Tibial nerve (tissue), 4 donors: ENCODE data around the gene ABCC4. TPM values are rescaled to one million over a fixed set of nuclear protein-coding genes. Genes with fewer than 3 reads are reported as not detected.
"Not testable (repeated sequence)": the region's sequence is repeated elsewhere in the genome, so short reads cannot be mapped to it uniquely, and the experiment has no call there.

ENCODE experiments used
- DNase-seq, 2 donors: peaks; one replicate each; pipeline ENCODE4 v3.0.0-alpha.2; 2019; ENCODE audit warnings: low spot score in 2 of 2
- H3K27ac ChIP-seq, 4 donors: fragments of 200-600 bp; sonication (generic) in 3 of 4; one replicate each; pipeline ENCODE4 v1.5.1; 2017 to 2019; ENCODE audit warnings: mild to moderate bottlenecking in 1 of 4
- H3K27me3 ChIP-seq, 2 donors: fragments of 200-600 bp; sonication (generic) in 1 of 2; one replicate each; pipeline versions ENCODE4 v1.5.1 to v1.6.0; 2017 to 2019
- H3K36me3 ChIP-seq, 3 donors: fragments of 200-600 bp; sonication (generic); one replicate each; pipeline ENCODE4 v1.5.1; 2018 to 2019
- H3K4me1 ChIP-seq, 4 donors: fragments of 200-600 bp; sonication (generic) in 3 of 4; one replicate each; pipeline ENCODE4 v1.5.1; 2017 to 2019
- H3K4me3 ChIP-seq, 4 donors: fragments of 200-600 bp; sonication (generic) in 3 of 4; one replicate each; pipeline ENCODE4 v1.5.1; 2017 to 2019; ENCODE audit warnings: mild to moderate bottlenecking in 1 of 4, moderate library complexity in 1 of 4
- H3K9me3 ChIP-seq, 4 donors: fragments of 200-600 bp; sonication (generic) in 3 of 4; one replicate each; pipeline ENCODE4 v1.5.1; 2017 to 2019
- EP300 ChIP-seq, 2 donors: sonication (generic); formaldehyde crosslinking; IDR thresholded peaks; one replicate each; pipeline ENCODE4 v1.6.1; 2017; ENCODE audit warnings: antibody characterized with exemption in 2 of 2, mild to moderate bottlenecking in 1 of 2
- POLR2A ChIP-seq, 2 donors: fragments of 450-650 bp; IDR thresholded peaks; one replicate each; pipeline ENCODE4 v1.6.1; 2017; ENCODE audit warnings: antibody characterized with exemption in 2 of 2, mild to moderate bottlenecking in 2 of 2, moderate library complexity in 2 of 2
- WGBS, 2 donors: methylation state at CpG; one replicate each; pipeline ENCODE4 v1.1.5; 2018; 5-methylcytosine and 5-hydroxymethylcytosine counted together
- total RNA-seq, 4 donors: library from RNA; depleted of rRNA; stranded (reverse); fragments of >200 nt; gene quantifications; one replicate each; pipeline ENCODE4 v1.1.0, GENCODE V29; 2016
- TF ChIP-seq, protein P1 (sequence below), 5 experiments: fragments of 200-600 bp in 3 of 5; fragments of 450-650 bp in 2 of 5; sonication (generic) in 3 of 5; IDR thresholded peaks; one replicate each; pipeline ENCODE4 v1.5.1; 2016 to 2019; ENCODE audit warnings: antibody characterized with exemption in 5 of 5, mild to moderate bottlenecking in 3 of 5, moderate library complexity in 2 of 5

ABCC4 gene
- total RNA-seq, 4 donors from 2014 or later = 5.7 to 20.1 (median 9.3) TPM

DNA sequence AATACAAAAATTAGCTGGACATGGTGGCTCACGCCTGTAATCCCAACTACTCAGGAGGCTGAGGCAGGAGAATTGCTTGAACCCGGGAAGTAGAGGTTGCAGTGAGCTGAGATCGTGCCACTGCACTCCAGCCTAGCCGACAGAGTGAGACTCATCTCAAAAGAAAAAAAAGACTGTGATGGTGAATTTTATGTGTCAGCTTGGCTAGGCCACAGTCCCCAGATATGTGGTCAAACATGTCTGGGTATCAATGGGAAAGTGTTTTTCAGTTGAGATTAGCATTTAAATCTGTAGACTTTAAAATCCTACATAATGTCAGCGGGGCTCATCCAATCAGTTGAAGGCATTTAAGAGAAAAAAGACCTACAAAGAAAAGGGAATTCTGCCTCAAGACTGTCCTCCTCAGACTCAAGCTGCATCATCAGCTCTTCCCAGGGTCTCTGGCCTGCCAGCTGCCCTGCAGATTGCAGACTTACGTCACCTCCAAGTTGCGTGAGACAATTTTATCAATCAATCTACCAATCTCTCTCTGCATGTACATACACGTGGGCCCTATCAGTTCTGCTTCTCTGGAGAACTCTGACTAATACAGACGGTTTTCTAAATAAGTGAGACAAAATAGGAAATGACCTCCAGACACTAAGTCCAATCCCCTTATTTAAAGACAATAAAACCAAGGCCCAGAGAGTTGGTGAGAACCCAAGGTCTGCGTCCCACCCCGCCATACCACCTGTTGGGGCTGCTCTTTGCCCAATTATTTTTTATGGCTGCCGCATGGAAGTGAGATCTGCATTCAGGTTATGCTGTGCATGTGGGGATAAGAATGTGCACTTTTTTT lies 99.2 kb downstream of the ABCC4 start:
- Histone ChIP-seq H3K4me1 (no peaks in the 10 kb centered on the region), H3K27me3 (no peaks in the 10 kb centered on the region), H3K36me3 (no peaks in the 10 kb centered on the region), H3K4me3 (no peak overlapping the region), H3K27ac (no peak overlapping the region), H3K9me3 (no peaks in the 10 kb centered on the region)
- 86 to 87% methylated on average over 12 of the region's 12 CpGs for WGBS, 2 donors
- no peak for DNase-seq
- TF ChIP-seq, protein P1, sequence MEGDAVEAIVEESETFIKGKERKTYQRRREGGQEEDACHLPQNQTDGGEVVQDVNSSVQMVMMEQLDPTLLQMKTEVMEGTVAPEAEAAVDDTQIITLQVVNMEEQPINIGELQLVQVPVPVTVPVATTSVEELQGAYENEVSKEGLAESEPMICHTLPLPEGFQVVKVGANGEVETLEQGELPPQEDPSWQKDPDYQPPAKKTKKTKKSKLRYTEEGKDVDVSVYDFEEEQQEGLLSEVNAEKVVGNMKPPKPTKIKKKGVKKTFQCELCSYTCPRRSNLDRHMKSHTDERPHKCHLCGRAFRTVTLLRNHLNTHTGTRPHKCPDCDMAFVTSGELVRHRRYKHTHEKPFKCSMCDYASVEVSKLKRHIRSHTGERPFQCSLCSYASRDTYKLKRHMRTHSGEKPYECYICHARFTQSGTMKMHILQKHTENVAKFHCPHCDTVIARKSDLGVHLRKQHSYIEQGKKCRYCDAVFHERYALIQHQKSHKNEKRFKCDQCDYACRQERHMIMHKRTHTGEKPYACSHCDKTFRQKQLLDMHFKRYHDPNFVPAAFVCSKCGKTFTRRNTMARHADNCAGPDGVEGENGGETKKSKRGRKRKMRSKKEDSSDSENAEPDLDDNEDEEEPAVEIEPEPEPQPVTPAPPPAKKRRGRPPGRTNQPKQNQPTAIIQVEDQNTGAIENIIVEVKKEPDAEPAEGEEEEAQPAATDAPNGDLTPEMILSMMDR (IDR thresholded peaks at IDR 0.05) = no peak
- TF ChIP-seq EP300 (IDR thresholded peaks at IDR 0.05) = no peak
- no peak for TF ChIP-seq POLR2A (IDR thresholded peaks at IDR 0.05)

DNA sequence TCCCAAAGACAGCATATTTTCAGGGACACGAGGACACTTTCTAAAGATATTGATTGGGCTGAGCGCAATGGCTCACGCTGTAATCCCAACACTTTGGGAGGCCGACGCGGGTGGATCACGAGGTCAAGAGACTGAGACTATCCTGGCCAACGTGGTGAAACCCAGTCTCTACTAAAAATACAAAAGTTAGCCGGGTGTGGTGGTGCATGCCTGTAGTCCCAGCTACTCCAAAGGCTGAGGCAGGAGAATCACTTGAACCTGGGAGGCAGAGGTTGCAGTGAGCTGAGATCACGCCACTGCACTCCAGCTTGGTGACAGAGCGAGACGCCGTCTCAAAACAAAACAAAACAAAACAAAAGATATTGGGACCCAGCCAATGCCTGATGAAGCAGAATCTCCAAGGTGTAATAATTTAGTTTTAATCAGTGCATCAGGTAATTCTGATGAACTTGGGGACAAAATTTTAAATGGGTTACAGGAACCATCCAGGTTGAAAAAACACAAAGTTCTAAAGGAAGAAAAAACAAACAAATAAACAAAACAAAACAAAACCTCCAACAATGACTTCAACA lies 100.8 kb downstream of the ABCC4 start:
- not testable (repeated sequence) for H3K4me1 ChIP-seq, DNase-seq, H3K27me3 ChIP-seq, H3K36me3 ChIP-seq, H3K9me3 ChIP-seq, H3K4me3 ChIP-seq, H3K27ac ChIP-seq
- WGBS, 2 donors = 92 to 93% methylated on average over 13 of the region's 13 CpGs

DNA sequence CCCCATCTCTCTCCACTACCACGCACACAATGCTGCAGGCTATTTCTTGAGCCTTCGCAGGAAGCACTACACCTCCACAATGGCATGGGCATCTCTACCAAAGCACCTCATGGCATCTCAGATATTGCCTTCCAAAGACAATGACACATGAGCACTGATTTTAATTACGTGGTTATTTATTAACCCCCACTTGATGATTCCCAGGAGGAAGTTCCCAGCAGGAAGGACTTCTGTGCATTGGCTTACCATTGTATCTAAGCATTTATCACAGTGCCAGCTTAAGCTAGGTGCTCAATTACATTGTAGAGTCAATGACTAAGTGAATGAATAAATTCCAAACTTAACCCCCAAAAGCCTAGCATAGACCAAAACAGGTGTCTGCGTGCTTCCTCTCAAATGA lies 101.4 kb downstream of the ABCC4 start:
- TF ChIP-seq POLR2A (IDR thresholded peaks at IDR 0.05) (no peak), EP300 (IDR thresholded peaks at IDR 0.05) (no peak)
- TF ChIP-seq, protein P1 (IDR thresholded peaks at IDR 0.05) = no peak
- no peak for DNase-seq
- 85 to 88% methylated on average over 4 of the region's 4 CpGs for WGBS, 2 donors
- no peaks in the 10 kb centered on the region for H3K9me3 ChIP-seq
- H3K4me1 ChIP-seq = no peaks in the 10 kb centered on the region
- no peak overlapping the region for H3K27ac ChIP-seq
- no peaks in the 10 kb centered on the region for H3K36me3 ChIP-seq
- no peaks in the 10 kb centered on the region for H3K27me3 ChIP-seq
- no peak overlapping the region for H3K4me3 ChIP-seq

DNA sequence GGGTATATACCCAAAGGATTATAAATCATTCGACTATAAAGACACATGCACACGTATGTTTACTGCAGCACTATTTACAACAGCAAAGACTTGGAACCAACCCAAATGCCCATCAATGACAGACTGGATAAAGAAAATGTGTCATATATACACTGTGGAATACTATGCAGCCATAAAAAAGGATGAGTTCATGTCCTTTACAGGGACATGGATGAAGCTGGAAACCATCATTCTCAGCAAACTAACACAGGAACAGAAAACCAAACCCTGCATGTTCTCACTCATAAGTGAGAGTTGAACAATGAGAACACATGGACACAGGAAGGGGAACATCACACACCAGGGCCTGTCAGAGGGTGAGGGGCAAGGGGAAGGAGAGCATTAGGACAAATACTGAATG lies 102.6 kb downstream of the ABCC4 start:
- 47 to 76% methylated on average over 2 of the region's 2 CpGs for WGBS, 2 donors
- not testable (repeated sequence) for H3K27ac ChIP-seq, H3K27me3 ChIP-seq, H3K4me3 ChIP-seq, H3K4me1 ChIP-seq, H3K36me3 ChIP-seq, H3K9me3 ChIP-seq, DNase-seq

DNA sequence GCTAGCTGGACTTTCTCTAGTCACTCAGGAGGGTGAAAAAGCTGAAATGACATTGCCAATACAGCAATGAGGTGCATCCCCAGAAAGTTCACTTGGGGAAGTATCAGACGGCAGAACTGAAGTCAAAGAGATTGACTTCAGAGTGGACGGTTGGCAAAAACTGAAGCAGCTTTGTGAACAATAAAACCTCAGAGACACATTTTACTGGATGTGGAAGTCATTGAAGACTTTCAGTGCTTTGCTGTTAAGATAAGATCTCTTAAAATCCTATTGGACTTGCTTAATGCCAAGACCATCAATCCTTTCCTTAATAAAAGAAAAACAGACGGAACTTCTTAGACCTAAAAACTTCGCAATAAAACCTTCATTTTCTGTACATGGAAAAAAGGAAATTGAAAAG lies 103.7 kb downstream of the ABCC4 start:
- TF ChIP-seq POLR2A (IDR thresholded peaks at IDR 0.05) (no peak), EP300 (IDR thresholded peaks at IDR 0.05) (no peak)
- TF ChIP-seq, protein P1 (IDR thresholded peaks at IDR 0.05) = no peak
- no peaks in the 10 kb centered on the region for H3K4me1 ChIP-seq
- H3K27me3 ChIP-seq = no peaks in the 10 kb centered on the region
- no peak for DNase-seq
- H3K4me3 ChIP-seq = no peak overlapping the region
- no peak overlapping the region for H3K27ac ChIP-seq
- 55 to 69% methylated on average over 4 of the region's 4 CpGs for WGBS, 2 donors
- no peaks in the 10 kb centered on the region for H3K36me3 ChIP-seq
- H3K9me3 ChIP-seq = no peaks in the 10 kb centered on the region

DNA sequence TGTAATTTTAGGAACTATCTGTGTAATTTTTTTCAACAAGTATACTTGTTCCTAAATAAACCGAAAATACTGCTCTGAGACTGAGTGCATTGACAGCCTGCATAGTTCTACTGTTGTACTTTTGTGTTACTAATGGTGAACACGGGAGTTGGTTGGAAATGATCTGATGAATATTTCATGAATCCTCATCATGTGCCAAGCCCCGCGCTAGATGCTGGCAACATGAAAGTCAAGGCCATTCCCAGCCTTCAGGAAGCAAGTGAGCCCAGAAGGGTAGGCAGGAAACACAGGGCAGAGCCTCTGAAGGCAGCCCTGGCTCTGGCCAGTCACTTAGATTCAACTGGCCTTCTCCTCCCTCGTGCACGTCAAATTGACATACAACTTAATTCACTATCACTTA lies 106.1 kb downstream of the ABCC4 start:
- TF ChIP-seq, protein P1 (IDR thresholded peaks at IDR 0.05) = no peak
- TF ChIP-seq POLR2A (IDR thresholded peaks at IDR 0.05) (no peak), EP300 (IDR thresholded peaks at IDR 0.05) (no peak)
- WGBS, 2 donors = 59 to 70% methylated on average over 6 of the region's 6 CpGs

More for the DNA sequence above, 106.1 kb downstream of the ABCC4 start:
- Histone ChIP-seq H3K4me1 (no peaks in the 10 kb centered on the region), H3K36me3 (no peaks in the 10 kb centered on the region), H3K27me3 (no peaks in the 10 kb centered on the region), H3K9me3 (no peaks in the 10 kb centered on the region), H3K27ac (no peak overlapping the region), H3K4me3 (no peak overlapping the region)
- DNase-seq = no peak
